HCT116 (cell line): ENCODE results near the gene ERVV-1. TPM values are rescaled to one million over a fixed set of nuclear protein-coding genes. Genes with fewer than 3 reads are reported as not detected.

ENCODE experiments used
- ATAC-seq: fragments of 200-7000 bp; cut with Tn5 transposase; 2 replicates; pipeline ENCODE4 v1.9.1; 2020; ENCODE audit warnings: mild to moderate bottlenecking, moderate library complexity
- BruUV-seq: library from RNA; stranded (reverse); fragments of 400-500 nt; replicated peaks from 2 replicates; lab custom pipeline; 2021; lab: Mats Ljungman, UMichigan
- CTCF ChIA-PET: fragments of 300-600 bp; sonication (Branson Sonifier 250); formaldehyde crosslinking; loops from one replicate; lab custom pipeline; 2021; ENCODE audit warnings: antibody characterized with exemption; lab: Charles Lee
- POLR2A ChIA-PET: fragments of 300-600, 350-600 bp; sonication (Branson Sonifier 250); formaldehyde crosslinking; loops from one replicate; lab custom pipeline; 2021; ENCODE audit warnings: antibody characterized with exemption; lab: Charles Lee
- RAD21 ChIA-PET, 2 experiments: fragments of 300-600 bp; sonication (Branson Sonifier 250); formaldehyde crosslinking; loops; one replicate each; lab custom pipeline; 2023; ENCODE audit warnings: low total read pairs in 2 of 2; ENCODE audit not compliant: uncharacterized antibody in 2 of 2, unreplicated experiment in 2 of 2, low non-redundant PET in 1 of 2; lab: Charles Lee
- DNase-seq: peaks from one replicate; pipeline ENCODE4 v3.0.0-alpha.2; 2010; ENCODE audit warnings: low read depth, low spot score
- H2AFZ ChIP-seq: fragments of 200-600 bp; shearing (Covaris generic), sonication (generic); 2 replicates; pipeline ENCODE4 v1.6.1; 2017; ENCODE audit warnings: low read depth, mixed run types, mixed read lengths, antibody characterized with exemption, low read length; ENCODE audit not compliant: poor library complexity, severe bottlenecking
- H3K27ac ChIP-seq: 2 replicates; pipeline ENCODE4 v1.5.1; 2012; ENCODE audit warnings: low read depth, low read length
- H3K27me3 ChIP-seq: fragments of 200-600 bp; sonication (generic); 2 replicates; pipeline ENCODE4 v1.6.1; 2016; ENCODE audit warnings: mixed run types, low read length, mixed read lengths; ENCODE audit not compliant: insufficient read depth
- H3K36me3 ChIP-seq, 2 experiments: fragments of 200-500 bp in 1 of 2; fragments of 200-600 bp in 1 of 2; sonication (Bioruptor generic) in 1 of 2; sonication (generic) in 1 of 2; 2 replicates each; pipeline versions ENCODE4 v1.5.1 to v1.6.1; 2014 to 2016; ENCODE audit warnings: low read length in 2 of 2, inconsistent platforms in 1 of 2, mixed read lengths in 1 of 2, mixed run types in 1 of 2; ENCODE audit not compliant: insufficient read depth in 2 of 2, control insufficient read depth in 1 of 2
- H3K4me1 ChIP-seq, 2 experiments: fragments of 200-600 bp in 1 of 2; sonication (generic) in 1 of 2; 2 replicates each; pipeline versions ENCODE4 v1.5.1 to v1.6.1; 2012 to 2017; ENCODE audit warnings: low read length in 2 of 2, inconsistent platforms in 1 of 2, mild to moderate bottlenecking in 1 of 2, mixed read lengths in 1 of 2, mixed run types in 1 of 2, moderate library complexity in 1 of 2; ENCODE audit not compliant: insufficient read depth in 2 of 2, control insufficient read depth in 1 of 2
- H3K4me2 ChIP-seq: fragments of 200-600 bp; sonication (generic); 2 replicates; pipeline ENCODE4 v1.6.1; 2017; ENCODE audit warnings: mixed run types, low read length, mixed read lengths
- H3K4me3 ChIP-seq, 2 experiments: fragments of 200-600 bp in 1 of 2; sonication (generic) in 1 of 2; replicated peaks in 1 of 2; 2 replicates each; pipeline ENCODE4 v1.5.1; 2011 to 2016; ENCODE audit warnings: low read length in 2 of 2, control low read depth in 1 of 2, low read depth in 1 of 2, mild to moderate bottlenecking in 1 of 2, mixed read lengths in 1 of 2, mixed run types in 1 of 2
- H3K79me2 ChIP-seq: fragments of 200-600 bp; sonication (generic); 2 replicates; pipeline ENCODE4 v1.6.1; 2017; ENCODE audit warnings: mild to moderate bottlenecking, mixed run types, low read length, moderate library complexity, mixed read lengths; ENCODE audit not compliant: insufficient read depth
- H3K9ac ChIP-seq: fragments of 200-600 bp; sonication (generic); 2 replicates; pipeline ENCODE4 v1.6.1; 2016; ENCODE audit warnings: low read length, mixed read lengths
- H3K9me2 ChIP-seq: fragments of 200-600 bp; sonication (generic), shearing (Covaris generic); 2 replicates; pipeline ENCODE4 v1.6.1; 2017; ENCODE audit warnings: mixed run types, mild to moderate bottlenecking, moderate library complexity; ENCODE audit not compliant: insufficient read depth
- H3K9me3 ChIP-seq, 2 experiments: fragments of 200-500 bp in 1 of 2; fragments of 200-600 bp in 1 of 2; sonication (Bioruptor generic) in 1 of 2; sonication (generic) in 1 of 2; 2 replicates each; pipeline ENCODE4 v1.6.1; 2014 to 2017; ENCODE audit warnings: low read length in 2 of 2, mixed read lengths in 2 of 2, inconsistent platforms in 1 of 2, low read depth in 1 of 2, mild to moderate bottlenecking in 1 of 2, mixed run types in 1 of 2, moderate library complexity in 1 of 2; ENCODE audit not compliant: control insufficient read depth in 1 of 2, insufficient read depth in 1 of 2
- H4K20me1 ChIP-seq: fragments of 200-600 bp; sonication (generic), shearing (Covaris generic); 2 replicates; pipeline ENCODE4 v1.6.1; 2017; ENCODE audit warnings: mixed run types, mild to moderate bottlenecking, moderate library complexity; ENCODE audit not compliant: insufficient read depth
- ATF3 ChIP-seq: IDR thresholded peaks from 2 replicates; pipeline ENCODE4 v1.6.1; 2012
- CBX3 ChIP-seq: IDR thresholded peaks from 2 replicates; pipeline ENCODE4 v1.6.1; 2012; ENCODE audit warnings: low read depth
- CEBPB ChIP-seq: IDR thresholded peaks from 2 replicates; pipeline ENCODE4 v1.6.1; 2012; ENCODE audit warnings: low read depth
- CTCF ChIP-seq, 3 experiments: fragments of 200-600 bp in 1 of 3; sonication (generic) in 1 of 3; IDR thresholded peaks in 2 of 3; conservative IDR thresholded peaks in 1 of 3; 2 replicates each; pipeline ENCODE4 v1.5.1; 2012 to 2017; ENCODE audit warnings: low read depth in 2 of 3, low read length in 2 of 3, antibody characterized with exemption in 1 of 3, borderline replicate concordance in 1 of 3, control low read depth in 1 of 3, mild to moderate bottlenecking in 1 of 3, mixed read lengths in 1 of 3, mixed run types in 1 of 3, moderate library complexity in 1 of 3; ENCODE audit not compliant: insufficient read depth in 1 of 3
- EZH2phosphoT487 ChIP-seq: fragments of 200-600 bp; IDR thresholded peaks from 2 replicates; pipeline ENCODE4 v1.6.1; 2018; ENCODE audit warnings: antibody characterized with exemption, borderline replicate concordance
- FOSL1 ChIP-seq: IDR thresholded peaks from 2 replicates; pipeline ENCODE4 v1.6.1; 2012; ENCODE audit warnings: low read depth
- MAX ChIP-seq: IDR thresholded peaks from 2 replicates; pipeline ENCODE4 v1.6.1; 2012
- RAD21 ChIP-seq: IDR thresholded peaks from 2 replicates; pipeline ENCODE4 v1.6.1; 2012; ENCODE audit warnings: low read depth, mild to moderate bottlenecking
- SIN3A ChIP-seq: IDR thresholded peaks from 2 replicates; pipeline ENCODE4 v1.6.1; 2012; ENCODE audit warnings: low read depth
- SRF ChIP-seq: IDR thresholded peaks from 2 replicates; pipeline ENCODE4 v1.6.1; 2012; ENCODE audit warnings: low read depth
- TCF7L2 ChIP-seq: IDR thresholded peaks from 2 replicates; pipeline ENCODE4 v1.7.0; 2011; ENCODE audit warnings: borderline replicate concordance, inconsistent platforms; ENCODE audit not compliant: insufficient read depth, insufficient read length; ENCODE audit errors: extremely low read depth
- intact Hi-C: fragments of 100-400 bp; cut with micrococcal nuclease; formaldehyde crosslinking; loops from 2 replicates; pipeline ENCODE4 v1.10.0; 2022
- total RNA-seq: library from RNA; stranded (reverse); gene quantifications from one replicate; pipeline ENCODE4 v1.2.1, GENCODE V29; 2021; ENCODE audit not compliant: unreplicated experiment

ERVV-1 gene
- total RNA-seq, 1 experiment from 2014 or later: not detected

- Histone ChIP-seq H3K4me1 (no peaks in the 10 kb centered on the region), H4K20me1 (no peaks in the 10 kb centered on the region), H3K36me3 (no peaks in the 10 kb centered on the region), H3K4me3 (no peak overlapping the region), H3K27ac (no peak overlapping the region), H3K27me3 (no peaks in the 10 kb centered on the region), H2AFZ (no peak overlapping the region), H3K9ac (no peak overlapping the region), H3K9me2 (no peaks in the 10 kb centered on the region), H3K9me3 (peaks cover 5 to 10% of the 10 kb centered on the region in 2 experiments; a peak in 2 of 4 replicates), H3K4me2 (no peak overlapping the region), H3K79me2 (no peaks in the 10 kb centered on the region)
- intact Hi-C loops: no loop called here
- ChIA-PET RAD21 (no interaction called here), CTCF (no interaction called here), POLR2A (no interaction called here)
- DNase-seq: no peak
- no peak for ATAC-seq
- BruUV-seq: no TSS peak
- TF ChIP-seq SRF (no peak), RAD21 (no peak), EZH2phosphoT487 (no peak), CBX3 (no peak), FOSL1 (no peak), SIN3A (no peak), CTCF (IDR thresholded peaks at IDR 0.05 in 2 of 3, conservative IDR thresholded peaks at IDR 0.05 in 1 of 3; ENCODE audit: borderline replicate concordance in 1 of 3, insufficient read depth in 1 of 3, low read depth in 2 of 3, low read length in 2 of 3) (no peak), ATF3 (no peak), TCF7L2 (no peak), MAX (no peak), CEBPB (no peak)
Measured at GRCh38 chr19:53057904-53058580, 44.3 kb downstream of the ERVV-1 start.

Other genes starting within 250 kb of the ERVV-1 start
- 12.7 TPM for gene ZNF600, start 227.1 kb upstream of the ERVV-1 start, total RNA-seq
- 17.8 TPM for gene ZNF28, start 192.3 kb upstream of the ERVV-1 start, total RNA-seq
- gene ZNF468, start 156.3 kb upstream of the ERVV-1 start, total RNA-seq: 12.3 TPM
- gene ZNF320, start 116.3 kb upstream of the ERVV-1 start, total RNA-seq: 9.2 TPM
- 6.4 TPM for gene ZNF888, start 90.5 kb upstream of the ERVV-1 start, total RNA-seq
- gene ZNF816, start 51.0 kb upstream of the ERVV-1 start, total RNA-seq: 8.9 TPM
- not detected for gene ERVV-2, start 30.8 kb downstream of the ERVV-1 start, total RNA-seq
- 14.9 TPM for gene ZNF160, start 89.5 kb downstream of the ERVV-1 start, total RNA-seq
- gene ZNF415, start 119.0 kb downstream of the ERVV-1 start, total RNA-seq: not detected
- 0.17 TPM for gene ZNF347, start 145.1 kb downstream of the ERVV-1 start, total RNA-seq
- gene ZNF665, start 179.4 kb downstream of the ERVV-1 start, total RNA-seq: 0.44 TPM
- gene ZNF677, start 241.0 kb downstream of the ERVV-1 start, total RNA-seq: 0.34 TPM
- gene VN1R2, start 244.4 kb downstream of the ERVV-1 start, total RNA-seq: not detected